GM18951 (cell line): ENCODE measurements around the gene CCDC172.

Experiments
- POLR2A ChIP-seq: IDR thresholded peaks from 4 replicates; pipeline ENCODE4 v1.6.1; 2011; ENCODE audit warnings: mild to moderate bottlenecking; ENCODE audit not compliant: insufficient read length, insufficient read depth; ENCODE audit errors: extremely low read depth
- in situ Hi-C: fragments of 300-500 bp; cut with MboI; formaldehyde crosslinking; loops from one replicate; pipeline ENCODE4 v1.12.0; 2022; ENCODE audit warnings: low sequenced_read_pairs, mixed read lengths, inconsistent platforms; ENCODE audit not compliant: unreplicated experiment

CCDC172 gene

DNA sequence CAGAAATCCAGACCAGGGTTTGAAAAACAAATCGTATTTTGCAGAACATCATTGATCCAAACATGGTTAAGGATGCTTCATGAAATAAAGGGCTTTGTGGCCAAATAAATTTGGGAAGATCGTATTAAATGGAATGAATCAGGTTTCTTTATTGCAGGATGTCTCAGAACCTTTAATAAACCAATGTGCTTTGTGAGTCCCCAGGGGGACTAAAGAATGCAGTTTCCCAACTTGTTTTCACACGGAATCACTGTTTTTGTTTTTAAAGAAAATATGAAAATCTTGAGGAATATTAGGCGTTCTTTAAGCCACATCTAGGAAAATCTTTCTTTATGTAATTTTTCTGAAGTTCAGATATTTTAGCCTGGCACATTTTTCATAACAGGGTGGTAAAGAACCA, 16.8 kb upstream of the CCDC172 start:
- no peak for TF ChIP-seq POLR2A
- in situ Hi-C loops = no loop called here

- no peak for TF ChIP-seq POLR2A
- in situ Hi-C loops = no loop called here
These were observed 13.2 kb upstream of the CCDC172 start for GRCh38 chr10:116311016-116311415.

- in situ Hi-C loops = no loop called here
- TF ChIP-seq POLR2A = no peak
These were observed 12.3 kb upstream of the CCDC172 start for GRCh38 chr10:116311706-116312490.

GRCh38 chr10:116312548-116312947, 11.7 kb upstream of the CCDC172 start:
- in situ Hi-C loops = no loop called here
- TF ChIP-seq POLR2A = no peak

- in situ Hi-C loops = no loop called here
- TF ChIP-seq POLR2A = no peak
These were observed 7.7 kb upstream of the CCDC172 start for GRCh38 chr10:116316503-116316902.

DNA sequence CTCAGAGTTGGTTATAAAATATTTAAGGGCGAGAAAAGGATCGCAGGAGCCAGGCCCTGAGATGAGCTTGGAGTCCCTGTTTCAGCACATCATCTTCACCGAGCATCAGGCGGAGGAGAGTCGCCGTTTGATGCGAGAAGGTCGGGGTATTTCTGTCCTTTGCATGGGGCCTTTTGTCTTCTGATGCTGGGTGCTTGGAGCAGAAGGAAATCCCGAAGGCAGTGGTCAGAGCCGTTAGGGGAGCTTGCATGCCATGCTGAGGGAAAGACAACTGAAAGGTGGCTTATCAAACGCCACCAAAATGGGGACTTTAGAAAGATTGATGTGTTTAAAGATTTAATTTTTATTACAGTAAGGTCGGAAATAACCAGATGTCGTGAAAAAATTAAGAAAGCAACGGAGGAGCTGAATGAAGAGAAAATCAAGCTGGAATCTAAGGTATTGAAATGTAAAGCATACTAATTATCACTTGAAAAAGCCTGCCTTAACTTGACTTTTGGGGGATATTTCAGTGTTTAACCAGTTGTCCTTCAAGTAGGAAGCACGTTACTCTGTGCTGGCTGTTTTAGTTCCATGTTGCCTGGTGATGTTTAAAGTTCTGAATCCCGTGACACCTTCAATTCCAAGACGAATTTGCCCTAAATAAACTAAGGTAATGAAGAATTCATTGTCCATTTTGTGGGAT, 845 bp downstream of the CCDC172 start:
- in situ Hi-C loops = no loop called here
- TF ChIP-seq POLR2A = no peak

DNA sequence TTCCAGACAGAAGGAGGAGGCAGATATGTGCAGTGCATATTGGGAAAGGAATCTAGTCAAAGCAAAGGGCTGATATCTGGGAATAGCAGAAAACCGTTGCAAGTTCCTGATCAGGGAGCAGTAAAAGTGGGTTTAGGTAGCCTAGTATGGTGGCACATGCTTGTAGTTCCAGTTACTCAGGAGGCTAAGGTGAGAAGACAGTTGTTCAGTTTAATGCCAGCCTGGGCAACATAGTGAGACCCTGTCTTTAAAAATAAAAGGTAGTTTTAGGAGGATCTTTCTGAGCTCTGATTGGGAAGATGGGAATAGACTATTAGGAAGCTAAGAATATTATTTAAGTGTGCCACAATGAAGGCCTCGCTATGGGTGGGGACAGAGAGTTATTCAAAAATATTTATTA, 1.7 kb downstream of the CCDC172 start:
- in situ Hi-C loops = no loop called here
- no peak for TF ChIP-seq POLR2A

GRCh38 chr10:116329153-116329552, 4.9 kb downstream of the CCDC172 start:
- in situ Hi-C loops = no loop called here

GRCh38 chr10:116331815-116332214, 7.6 kb downstream of the CCDC172 start:
- in situ Hi-C loops = no loop called here
- TF ChIP-seq POLR2A = no peak

More at GRCh38 chr10:116329153-116329552, 4.9 kb downstream of the CCDC172 start:
- TF ChIP-seq POLR2A = no peak

DNA sequence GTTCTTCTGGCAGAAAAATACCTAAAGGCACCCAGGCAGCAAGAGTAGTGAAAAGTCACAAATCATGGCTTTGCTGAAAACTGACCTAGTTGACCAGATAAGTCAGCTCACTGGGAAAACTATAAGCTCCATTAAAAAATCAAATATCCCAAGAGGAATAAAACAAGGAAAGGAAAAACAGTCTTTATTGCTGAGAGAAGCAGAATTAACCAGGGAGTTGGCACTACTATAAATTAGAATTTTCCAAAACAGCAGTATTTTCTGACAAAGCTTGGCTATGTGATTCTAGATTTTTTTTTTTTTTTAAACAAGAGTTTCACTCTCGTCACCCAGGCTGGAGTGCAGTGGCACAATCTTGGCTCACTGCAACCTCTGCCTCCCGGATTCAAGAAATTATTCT, 12.6 kb downstream of the CCDC172 start:
- in situ Hi-C loops = no loop called here
- TF ChIP-seq POLR2A = no peak

DNA sequence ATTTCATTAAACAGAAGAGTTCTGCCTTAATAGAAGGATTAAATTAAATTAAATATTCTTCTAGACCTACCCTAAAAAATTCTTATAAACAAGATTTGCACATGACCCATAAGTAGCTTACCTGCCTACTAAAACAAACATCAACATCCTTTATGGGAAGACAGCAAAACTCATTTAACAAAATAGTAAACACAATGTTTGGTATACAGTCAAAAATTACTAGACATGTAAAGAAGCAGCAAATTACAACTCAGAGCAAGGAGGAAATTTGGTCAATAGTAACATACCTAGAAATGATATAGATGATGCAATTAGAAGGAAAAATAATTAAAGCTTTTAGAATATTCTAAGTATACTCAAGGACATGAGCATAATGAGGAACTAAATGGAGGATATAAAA, 27.9 kb downstream of the CCDC172 start:
- in situ Hi-C loops = no loop called here
- TF ChIP-seq POLR2A = no peak

DNA sequence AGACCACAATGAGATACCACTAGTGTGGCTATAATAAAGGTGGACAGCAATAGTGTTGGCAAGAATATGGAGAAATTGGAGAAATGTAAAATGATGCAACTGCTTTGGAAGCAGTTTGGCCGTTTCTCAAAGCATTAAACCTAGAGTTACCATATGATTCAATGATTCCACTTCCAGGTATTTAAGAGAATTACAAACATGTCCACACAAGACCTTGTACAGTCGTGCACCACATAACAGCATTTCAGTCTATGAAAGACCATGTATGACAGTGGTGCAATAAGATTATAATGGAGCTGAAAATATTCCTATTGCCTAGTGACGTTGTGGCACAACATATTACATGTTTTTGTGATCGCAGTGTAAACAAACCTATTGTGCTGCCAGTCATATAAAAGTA, 29.6 kb downstream of the CCDC172 start:
- in situ Hi-C loops = no loop called here
- TF ChIP-seq POLR2A = no peak

GRCh38 chr10:116355341-116355740, 31.1 kb downstream of the CCDC172 start:
- no peak for TF ChIP-seq POLR2A
- in situ Hi-C loops = no loop called here

- in situ Hi-C loops = no loop called here
- no peak for TF ChIP-seq POLR2A
These were observed 32.6 kb downstream of the CCDC172 start for GRCh38 chr10:116356833-116357232.
